Bronchial epithelial cell (primary cell): ENCODE data around the gene FASLG. TPM values are rescaled to one million over a fixed set of nuclear protein-coding genes. Genes with fewer than 3 reads are reported as not detected.

Source experiments
- DNase-seq: peaks from one replicate; pipeline ENCODE4 v3.0.0-alpha.2; 2010; ENCODE audit warnings: low read depth
- FAIRE-seq: peaks from 2 replicates; lab custom pipeline; 2011; peaks lifted over from hg19 to GRCh38; lab: Jason Lieb, UNC
- H3K27me3 ChIP-seq: 2 replicates; pipeline ENCODE4 v1.5.1; 2011; ENCODE audit warnings: low read length; ENCODE audit not compliant: control insufficient read depth, insufficient read depth
- H3K36me3 ChIP-seq: 2 replicates; pipeline ENCODE4 v1.5.1; 2011; ENCODE audit warnings: low read length; ENCODE audit not compliant: control insufficient read depth, insufficient read depth
- H3K4me3 ChIP-seq: 2 replicates; pipeline ENCODE4 v1.5.1; 2011; ENCODE audit warnings: mild to moderate bottlenecking, low read depth, low read length, control low read depth
- total RNA-seq: library from RNA; depleted of rRNA; stranded (reverse); fragments of >200 nt; gene quantifications from 2 replicates; pipeline ENCODE4 v1.2.1, GENCODE V29; 2014
- TF ChIP-seq, protein P1 (sequence below): IDR thresholded peaks from 2 replicates; pipeline ENCODE4 v1.5.1; 2011; ENCODE audit warnings: mild to moderate bottlenecking, moderate library complexity, low read length, control low read depth, inconsistent platforms; ENCODE audit not compliant: insufficient read depth, severe bottlenecking

The FASLG gene, protein sequence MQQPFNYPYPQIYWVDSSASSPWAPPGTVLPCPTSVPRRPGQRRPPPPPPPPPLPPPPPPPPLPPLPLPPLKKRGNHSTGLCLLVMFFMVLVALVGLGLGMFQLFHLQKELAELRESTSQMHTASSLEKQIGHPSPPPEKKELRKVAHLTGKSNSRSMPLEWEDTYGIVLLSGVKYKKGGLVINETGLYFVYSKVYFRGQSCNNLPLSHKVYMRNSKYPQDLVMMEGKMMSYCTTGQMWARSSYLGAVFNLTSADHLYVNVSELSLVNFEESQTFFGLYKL
- not detected in 2 replicates for total RNA-seq

- TF ChIP-seq, protein P1, sequence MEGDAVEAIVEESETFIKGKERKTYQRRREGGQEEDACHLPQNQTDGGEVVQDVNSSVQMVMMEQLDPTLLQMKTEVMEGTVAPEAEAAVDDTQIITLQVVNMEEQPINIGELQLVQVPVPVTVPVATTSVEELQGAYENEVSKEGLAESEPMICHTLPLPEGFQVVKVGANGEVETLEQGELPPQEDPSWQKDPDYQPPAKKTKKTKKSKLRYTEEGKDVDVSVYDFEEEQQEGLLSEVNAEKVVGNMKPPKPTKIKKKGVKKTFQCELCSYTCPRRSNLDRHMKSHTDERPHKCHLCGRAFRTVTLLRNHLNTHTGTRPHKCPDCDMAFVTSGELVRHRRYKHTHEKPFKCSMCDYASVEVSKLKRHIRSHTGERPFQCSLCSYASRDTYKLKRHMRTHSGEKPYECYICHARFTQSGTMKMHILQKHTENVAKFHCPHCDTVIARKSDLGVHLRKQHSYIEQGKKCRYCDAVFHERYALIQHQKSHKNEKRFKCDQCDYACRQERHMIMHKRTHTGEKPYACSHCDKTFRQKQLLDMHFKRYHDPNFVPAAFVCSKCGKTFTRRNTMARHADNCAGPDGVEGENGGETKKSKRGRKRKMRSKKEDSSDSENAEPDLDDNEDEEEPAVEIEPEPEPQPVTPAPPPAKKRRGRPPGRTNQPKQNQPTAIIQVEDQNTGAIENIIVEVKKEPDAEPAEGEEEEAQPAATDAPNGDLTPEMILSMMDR = no peak
- FAIRE-seq (no peak), DNase-seq (no peak)
- Histone ChIP-seq H3K36me3 (no peaks in the 10 kb centered on the region), H3K27me3 (no peaks in the 10 kb centered on the region), H3K4me3 (no peak within 1 kb of the TSS)
Observed at GRCh38 chr1:172658871-172659453, at the start of gene FASLG. Gene FASLG, plus strand, starts transcription at chr1:172659103. Its CDS starts 99 bp downstream, at chr1:172659202.

- FAIRE-seq (no peak), DNase-seq (peak; percentile 53)
- Histone ChIP-seq H3K4me3 (no peak overlapping the region), H3K27me3 (no peaks in the 10 kb centered on the region), H3K36me3 (peaks cover 2% of the 10 kb centered on the region)
- TF ChIP-seq, protein P1 = no peak
Observed at GRCh38 chr1:172609528-172609927, 49.4 kb upstream of the FASLG start.

GRCh38 chr1:172612478-172612877, 46.4 kb upstream of the FASLG start:
- no peaks in the 10 kb centered on the region for H3K27me3 ChIP-seq
- TF ChIP-seq, protein P1 = no peak
- no peak overlapping the region for H3K4me3 ChIP-seq
- DNase-seq = no peak
- no peak for FAIRE-seq
- H3K36me3 ChIP-seq = peaks cover 2% of the 10 kb centered on the region

- FAIRE-seq = no peak
- Histone ChIP-seq H3K36me3 (peaks cover 2% of the 10 kb centered on the region), H3K27me3 (no peaks in the 10 kb centered on the region), H3K4me3 (no peak overlapping the region)
- DNase-seq = peak; percentile 15
- TF ChIP-seq, protein P1 = no peak
Observed at GRCh38 chr1:172613294-172613693, 45.6 kb upstream of the FASLG start.

DNA sequence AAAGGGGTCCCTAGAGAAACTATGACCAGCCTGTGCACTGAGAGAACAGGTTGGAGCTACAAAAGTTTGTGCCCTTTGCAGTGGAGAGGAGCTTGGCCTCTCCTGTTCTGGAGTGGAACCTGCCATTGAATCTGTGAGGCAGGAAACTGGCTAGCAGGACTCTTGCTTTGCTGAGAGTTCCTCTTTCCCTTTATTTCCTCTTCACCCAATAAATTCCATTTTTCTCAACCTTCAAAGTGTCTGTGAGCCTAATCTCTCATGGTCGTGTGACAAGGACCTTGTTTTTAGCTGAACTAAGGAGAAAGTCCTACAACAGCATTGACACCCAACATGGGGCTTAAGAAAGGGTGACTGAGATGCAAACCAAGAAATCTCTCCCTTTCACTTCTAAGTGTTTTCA, 42.7 kb upstream of the FASLG start:
- no peaks in the 10 kb centered on the region for H3K27me3 ChIP-seq
- TF ChIP-seq, protein P1 = no peak
- no peak overlapping the region for H3K4me3 ChIP-seq
- FAIRE-seq = no peak
- H3K36me3 ChIP-seq = no peaks in the 10 kb centered on the region
- no peak for DNase-seq
